Midbrain (tissue), 1 donor: Measurements from ENCODE around the gene TNFRSF1B.
"Not testable (repeated sequence)": the region's sequence is repeated elsewhere in the genome, so short reads cannot be mapped to it uniquely, and the experiment has no call there.

Experiments
- DNase-seq: peaks from one replicate; lab custom pipeline; 2025; lab: John Stamatoyannopoulos, UW

TNFRSF1B gene

GRCh38 chr1:12222700-12223099 is 55.9 kb downstream of the TNFRSF1B start:
- DNase-seq: not testable (repeated sequence)

- not testable (repeated sequence) for DNase-seq
Observed at GRCh38 chr1:12224092-12224491, 57.3 kb downstream of the TNFRSF1B start.

- DNase-seq: no peak
Observed at GRCh38 chr1:12228979-12229378, 62.2 kb downstream of the TNFRSF1B start.

GRCh38 chr1:12229386-12229834 is 62.6 kb downstream of the TNFRSF1B start:
- no peak for DNase-seq

GRCh38 chr1:12229835-12230548 is 63.2 kb downstream of the TNFRSF1B start, which contains the start of gene VPS13D:
Gene VPS13D (plus strand): TSS chr1:12230030. CDS start chr1:12234267, 4,237 bp downstream.
- peak; percentile 81 for DNase-seq

GRCh38 chr1:12230549-12231275 is 63.9 kb downstream of the TNFRSF1B start:
- peak; percentile 25 for DNase-seq

GRCh38 chr1:12231276-12231595 is 64.4 kb downstream of the TNFRSF1B start:
- no peak for DNase-seq

- DNase-seq: no peak
Observed at GRCh38 chr1:12232221-12232620, 65.4 kb downstream of the TNFRSF1B start.

GRCh38 chr1:12244078-12244477 is 77.3 kb downstream of the TNFRSF1B start:
- no peak for DNase-seq

GRCh38 chr1:12244585-12244984 is 77.8 kb downstream of the TNFRSF1B start:
- DNase-seq: no peak

- DNase-seq: no peak
Observed at GRCh38 chr1:12245116-12245515, 78.3 kb downstream of the TNFRSF1B start.

GRCh38 chr1:12245733-12246132 is 78.9 kb downstream of the TNFRSF1B start:
- no peak for DNase-seq

- no peak for DNase-seq
Observed at GRCh38 chr1:12246584-12246983, 79.8 kb downstream of the TNFRSF1B start.

- DNase-seq: no peak
Observed at GRCh38 chr1:12249181-12249580, 82.4 kb downstream of the TNFRSF1B start.

GRCh38 chr1:12249748-12250147 is 83.0 kb downstream of the TNFRSF1B start:
- no peak for DNase-seq

GRCh38 chr1:12251442-12251841 is 84.7 kb downstream of the TNFRSF1B start:
- no peak for DNase-seq

GRCh38 chr1:12255913-12256312 is 89.1 kb downstream of the TNFRSF1B start:
- no peak for DNase-seq

GRCh38 chr1:12258272-12258671 is 91.5 kb downstream of the TNFRSF1B start:
- DNase-seq: no peak
